MM.1S (cell line): ENCODE data around the gene SLC13A3.

Experiments used
- CTCF ChIP-seq: fragments of 300-600 bp; sonication (generic); IDR thresholded peaks from 2 replicates; pipeline ENCODE4 v1.5.1; 2016; ENCODE audit warnings: antibody characterized with exemption, low read length, mixed read lengths
- EZH2 ChIP-seq: fragments of 300-600 bp; sonication (generic); optimal IDR thresholded peaks from 2 replicates; pipeline ENCODE3; 2017; ENCODE audit warnings: low read depth, mild to moderate bottlenecking, antibody characterized with exemption, low read length, mixed read lengths
- EZH2phosphoT487 ChIP-seq: fragments of 300-600 bp; sonication (generic); IDR thresholded peaks from 2 replicates; pipeline ENCODE4 v1.6.1; 2018; ENCODE audit warnings: antibody characterized with exemption, low read length

GRCh38 chr20:46694484-46694883, 43.2 kb upstream of the SLC13A3 start:
- no peak for TF ChIP-seq CTCF
- TF ChIP-seq EZH2 = no peak
- no peak for TF ChIP-seq EZH2phosphoT487
